ENCODE results near the gene PVR. TPM values are rescaled to one million over a fixed set of nuclear protein-coding genes. Genes with fewer than 3 reads are reported as not detected.

Gene PVR
- total RNA-seq, 4 donors from 2014 or later, result 27.1 to 58.5 (median 33.4) TPM

GRCh38 chr19:44696939-44697669 lies 53.4 kb downstream of the PVR start:
- 63 to 66% methylated on average over 4 to 6 of the region's 22 CpGs for WGBS, 2 donors (ENCODE audit: low coverage in 1 of 2)
- Histone ChIP-seq H3K27me3 (peaks cover 21% of the 10 kb centered on the region), H3K4me1 (peaks cover 0 to 6% (median 0%) of the 10 kb centered on the region in 3 donors), H3K27ac (no peak overlapping the region), H3K36me3 (no peaks in the 10 kb centered on the region), H3K4me3 (no peak overlapping the region), H3K9me3 (no peaks in the 10 kb centered on the region)
- TF ChIP-seq POLR2AphosphoS5 (IDR thresholded peaks at IDR 0.05), result no peak
- TF ChIP-seq EP300 (IDR thresholded peaks at IDR 0.05), result no peak
- TF ChIP-seq, protein P1, sequence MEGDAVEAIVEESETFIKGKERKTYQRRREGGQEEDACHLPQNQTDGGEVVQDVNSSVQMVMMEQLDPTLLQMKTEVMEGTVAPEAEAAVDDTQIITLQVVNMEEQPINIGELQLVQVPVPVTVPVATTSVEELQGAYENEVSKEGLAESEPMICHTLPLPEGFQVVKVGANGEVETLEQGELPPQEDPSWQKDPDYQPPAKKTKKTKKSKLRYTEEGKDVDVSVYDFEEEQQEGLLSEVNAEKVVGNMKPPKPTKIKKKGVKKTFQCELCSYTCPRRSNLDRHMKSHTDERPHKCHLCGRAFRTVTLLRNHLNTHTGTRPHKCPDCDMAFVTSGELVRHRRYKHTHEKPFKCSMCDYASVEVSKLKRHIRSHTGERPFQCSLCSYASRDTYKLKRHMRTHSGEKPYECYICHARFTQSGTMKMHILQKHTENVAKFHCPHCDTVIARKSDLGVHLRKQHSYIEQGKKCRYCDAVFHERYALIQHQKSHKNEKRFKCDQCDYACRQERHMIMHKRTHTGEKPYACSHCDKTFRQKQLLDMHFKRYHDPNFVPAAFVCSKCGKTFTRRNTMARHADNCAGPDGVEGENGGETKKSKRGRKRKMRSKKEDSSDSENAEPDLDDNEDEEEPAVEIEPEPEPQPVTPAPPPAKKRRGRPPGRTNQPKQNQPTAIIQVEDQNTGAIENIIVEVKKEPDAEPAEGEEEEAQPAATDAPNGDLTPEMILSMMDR (IDR thresholded peaks at IDR 0.05), result no peak
- TF ChIP-seq POLR2A (IDR thresholded peaks at IDR 0.05), result no peak
- ATAC-seq, result no peak

DNA sequence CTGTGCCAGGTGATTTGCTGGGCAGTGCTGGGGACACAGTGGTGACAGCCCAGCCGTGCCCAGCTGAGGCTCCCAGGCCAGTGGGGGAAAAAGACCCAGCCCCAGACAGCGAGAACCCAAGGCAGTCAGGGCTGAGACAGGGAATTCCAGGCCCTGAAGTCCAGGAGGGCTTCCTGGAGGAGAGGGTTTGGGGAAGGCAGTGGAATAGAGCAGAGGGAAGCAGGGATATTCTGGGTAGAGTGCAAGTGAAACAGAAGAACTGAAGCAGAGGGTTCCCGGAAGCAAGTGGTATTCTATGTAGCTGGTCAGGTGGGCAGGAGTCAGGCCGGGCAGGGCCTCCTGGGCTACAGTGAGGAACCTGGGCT lies 53.9 kb downstream of the PVR start:
- no peak overlapping the region for H3K27ac ChIP-seq
- no peaks in the 10 kb centered on the region for H3K36me3 ChIP-seq
- peaks cover 21% of the 10 kb centered on the region for H3K27me3 ChIP-seq
- WGBS, 2 donors (ENCODE audit: low coverage in 1 of 2), result 66% methylated on average over 4 of the region's 4 CpGs; no CpG with 5 or more reads in 1 of the 2 donors
- TF ChIP-seq EP300 (IDR thresholded peaks at IDR 0.05) (no peak), POLR2A (IDR thresholded peaks at IDR 0.05) (no peak), POLR2AphosphoS5 (IDR thresholded peaks at IDR 0.05) (no peak)
- TF ChIP-seq, protein P1 (IDR thresholded peaks at IDR 0.05), result no peak
- no peaks in the 10 kb centered on the region for H3K9me3 ChIP-seq
- ATAC-seq, result no peak
- H3K4me1 ChIP-seq, result peaks cover 0 to under 1% (median 0%) of the 10 kb centered on the region in 3 donors
- no peak overlapping the region for H3K4me3 ChIP-seq

DNA sequence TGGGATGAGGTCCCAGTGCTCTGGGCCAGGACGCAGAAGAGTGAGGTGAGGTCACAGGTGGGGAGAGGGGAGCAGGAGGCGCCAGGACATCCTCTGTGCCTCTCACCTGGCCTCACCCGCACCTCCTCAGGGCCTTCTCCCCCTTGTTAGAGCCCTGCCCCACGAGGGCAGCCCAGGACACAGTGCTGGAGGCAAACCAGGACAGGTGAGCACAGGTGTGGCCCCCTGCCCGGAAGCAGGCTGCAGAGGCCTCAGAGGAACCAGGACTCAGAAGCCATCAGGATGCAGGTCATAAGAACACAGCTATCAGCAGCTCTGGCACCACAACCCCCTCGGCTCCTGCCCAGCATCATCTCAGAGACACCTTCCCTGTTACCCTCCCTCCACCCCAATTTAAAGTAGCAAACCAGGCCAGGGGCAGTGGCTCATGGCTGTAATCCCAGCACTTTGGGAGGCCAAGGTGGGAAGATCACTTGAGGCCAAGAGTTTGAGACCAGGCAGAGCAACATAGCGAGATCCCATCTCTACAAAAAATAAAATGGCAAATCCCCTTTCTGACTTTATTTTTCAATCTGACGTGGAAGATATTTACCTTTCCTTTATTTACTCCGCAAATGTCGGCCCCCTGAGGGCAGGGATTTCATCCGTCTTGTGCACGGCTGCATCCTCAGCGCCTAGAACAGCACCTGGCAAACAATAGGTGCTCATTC lies 54.9 kb downstream of the PVR start, which contains the start of gene CEACAM16:
CEACAM16 (plus strand) TSS at position 660 of the 710 bp plus-strand sequence. CDS start 2,306 bp downstream, outside the sequence.
- no peak within 1 kb of the TSS for H3K27ac ChIP-seq

DNA sequence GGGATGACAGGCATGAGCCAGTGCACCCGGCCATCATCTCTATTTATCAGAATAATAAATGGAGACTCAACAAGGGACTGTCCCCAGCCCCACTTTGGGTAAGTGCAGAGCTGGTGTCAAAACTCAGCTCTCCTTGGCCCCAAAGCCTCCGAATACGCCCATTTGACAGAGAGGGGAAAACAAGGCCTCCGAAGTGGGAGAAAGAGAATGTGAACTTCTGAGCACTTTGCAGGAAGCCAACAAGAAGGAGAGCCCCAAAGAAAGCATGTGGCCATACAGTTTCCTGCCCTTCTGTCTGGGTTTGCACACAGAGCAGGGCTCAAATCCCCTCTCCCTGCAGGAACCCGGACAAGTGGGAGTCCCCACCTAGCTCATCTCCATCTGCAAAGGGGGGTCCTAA lies 56.8 kb downstream of the PVR start:
- Histone ChIP-seq H3K4me3 (no peak overlapping the region), H3K9me3 (no peaks in the 10 kb centered on the region), H3K36me3 (no peaks in the 10 kb centered on the region), H3K27ac (no peak overlapping the region), H3K4me1 (no peaks in the 10 kb centered on the region), H3K27me3 (peaks cover 21% of the 10 kb centered on the region)
- WGBS, 2 donors (ENCODE audit: low coverage in 1 of 2), result 81 to 87% methylated on average over 4 to 5 of the region's 5 CpGs
- TF ChIP-seq, protein P1 (IDR thresholded peaks at IDR 0.05), result no peak
- TF ChIP-seq POLR2AphosphoS5 (IDR thresholded peaks at IDR 0.05), result no peak
- TF ChIP-seq POLR2A (IDR thresholded peaks at IDR 0.05), result no peak
- TF ChIP-seq EP300 (IDR thresholded peaks at IDR 0.05), result no peak
- ATAC-seq, result no peak

More for the DNA sequence above, 54.9 kb downstream of the PVR start, which contains the start of gene CEACAM16:
- TF ChIP-seq EP300 (IDR thresholded peaks at IDR 0.05) (no peak), POLR2A (IDR thresholded peaks at IDR 0.05) (no peak), POLR2AphosphoS5 (IDR thresholded peaks at IDR 0.05) (no peak)
- TF ChIP-seq, protein P1 (IDR thresholded peaks at IDR 0.05), result no peak
- Histone ChIP-seq H3K4me1 (no peaks in the 10 kb centered on the region), H3K4me3 (no peak within 1 kb of the TSS), H3K27me3 (peaks cover 21% of the 10 kb centered on the region), H3K9me3 (no peaks in the 10 kb centered on the region), H3K36me3 (no peaks in the 10 kb centered on the region)
- no peak for ATAC-seq
- 84 to 87% methylated on average over 8 to 9 of the region's 13 CpGs for WGBS, 2 donors (ENCODE audit: low coverage in 1 of 2)

Measured in gastroesophageal sphincter (tissue), 4 donors.